Measurements from ENCODE around the gene ARL6IP4.

ARL6IP4 gene

DNA sequence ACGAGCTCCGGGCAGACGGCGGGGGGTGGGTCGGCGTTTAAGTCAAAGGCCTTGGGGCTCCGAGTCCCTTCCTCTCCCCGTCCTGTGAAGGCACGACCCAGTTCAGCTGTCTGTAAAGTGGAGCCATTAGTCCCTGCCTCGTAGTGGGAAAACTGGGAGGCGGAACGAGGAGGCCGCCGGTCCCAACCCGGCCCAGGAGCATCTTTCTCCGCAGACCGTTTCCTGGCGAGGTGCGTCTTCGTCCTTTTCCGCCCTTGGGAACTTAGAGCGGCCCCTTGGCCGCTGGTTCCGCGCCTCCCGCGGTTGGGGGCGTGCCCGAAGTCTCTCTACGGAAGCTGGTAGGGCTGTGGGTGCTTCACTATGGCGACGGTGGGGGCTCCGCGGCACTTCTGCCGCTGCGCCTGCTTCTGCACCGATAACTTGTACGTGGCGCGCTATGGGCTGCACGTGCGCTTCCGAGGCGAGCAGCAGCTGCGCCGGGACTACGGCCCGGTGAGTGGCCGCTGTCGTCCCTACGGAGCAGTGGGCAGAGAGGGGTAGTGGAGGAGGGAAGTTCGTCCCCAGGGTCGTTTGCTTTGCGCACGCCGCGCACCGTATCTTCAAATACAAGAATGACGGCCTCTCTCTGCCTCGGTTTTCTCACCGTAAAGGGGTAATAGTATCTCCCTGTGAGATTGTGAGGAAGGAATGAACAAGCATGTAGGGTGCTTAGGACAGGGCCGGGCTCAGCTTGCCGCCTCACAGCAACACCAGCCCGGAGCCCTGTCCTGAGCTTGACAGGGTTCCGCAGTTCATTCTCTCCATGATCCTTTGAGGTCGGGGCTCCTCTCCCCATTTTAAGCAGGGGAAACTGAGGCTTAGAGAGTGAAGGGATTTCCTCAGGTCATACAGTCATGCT is 5.3 kb upstream of the ARL6IP4 start, which contains the start of gene OGFOD2:
OGFOD2 (plus strand) TSS at position 353 of the 898 bp plus-strand sequence; CDS start at position 361, 8 bp downstream.
- TF ChIP-seq, protein P1, sequence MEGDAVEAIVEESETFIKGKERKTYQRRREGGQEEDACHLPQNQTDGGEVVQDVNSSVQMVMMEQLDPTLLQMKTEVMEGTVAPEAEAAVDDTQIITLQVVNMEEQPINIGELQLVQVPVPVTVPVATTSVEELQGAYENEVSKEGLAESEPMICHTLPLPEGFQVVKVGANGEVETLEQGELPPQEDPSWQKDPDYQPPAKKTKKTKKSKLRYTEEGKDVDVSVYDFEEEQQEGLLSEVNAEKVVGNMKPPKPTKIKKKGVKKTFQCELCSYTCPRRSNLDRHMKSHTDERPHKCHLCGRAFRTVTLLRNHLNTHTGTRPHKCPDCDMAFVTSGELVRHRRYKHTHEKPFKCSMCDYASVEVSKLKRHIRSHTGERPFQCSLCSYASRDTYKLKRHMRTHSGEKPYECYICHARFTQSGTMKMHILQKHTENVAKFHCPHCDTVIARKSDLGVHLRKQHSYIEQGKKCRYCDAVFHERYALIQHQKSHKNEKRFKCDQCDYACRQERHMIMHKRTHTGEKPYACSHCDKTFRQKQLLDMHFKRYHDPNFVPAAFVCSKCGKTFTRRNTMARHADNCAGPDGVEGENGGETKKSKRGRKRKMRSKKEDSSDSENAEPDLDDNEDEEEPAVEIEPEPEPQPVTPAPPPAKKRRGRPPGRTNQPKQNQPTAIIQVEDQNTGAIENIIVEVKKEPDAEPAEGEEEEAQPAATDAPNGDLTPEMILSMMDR (IDR thresholded peaks at IDR 0.05; ENCODE audit: low read depth, low read length), result no peak
- peak; percentile 92 for DNase-seq (ENCODE audit: low read depth in 2 of 2)
- peak within 1 kb of the TSS; percentile 89 to 97 for H3K4me3 ChIP-seq (replicated peaks in 1 of 2; ENCODE audit: low read depth in 2 of 2, low read length in 2 of 2)

DNA sequence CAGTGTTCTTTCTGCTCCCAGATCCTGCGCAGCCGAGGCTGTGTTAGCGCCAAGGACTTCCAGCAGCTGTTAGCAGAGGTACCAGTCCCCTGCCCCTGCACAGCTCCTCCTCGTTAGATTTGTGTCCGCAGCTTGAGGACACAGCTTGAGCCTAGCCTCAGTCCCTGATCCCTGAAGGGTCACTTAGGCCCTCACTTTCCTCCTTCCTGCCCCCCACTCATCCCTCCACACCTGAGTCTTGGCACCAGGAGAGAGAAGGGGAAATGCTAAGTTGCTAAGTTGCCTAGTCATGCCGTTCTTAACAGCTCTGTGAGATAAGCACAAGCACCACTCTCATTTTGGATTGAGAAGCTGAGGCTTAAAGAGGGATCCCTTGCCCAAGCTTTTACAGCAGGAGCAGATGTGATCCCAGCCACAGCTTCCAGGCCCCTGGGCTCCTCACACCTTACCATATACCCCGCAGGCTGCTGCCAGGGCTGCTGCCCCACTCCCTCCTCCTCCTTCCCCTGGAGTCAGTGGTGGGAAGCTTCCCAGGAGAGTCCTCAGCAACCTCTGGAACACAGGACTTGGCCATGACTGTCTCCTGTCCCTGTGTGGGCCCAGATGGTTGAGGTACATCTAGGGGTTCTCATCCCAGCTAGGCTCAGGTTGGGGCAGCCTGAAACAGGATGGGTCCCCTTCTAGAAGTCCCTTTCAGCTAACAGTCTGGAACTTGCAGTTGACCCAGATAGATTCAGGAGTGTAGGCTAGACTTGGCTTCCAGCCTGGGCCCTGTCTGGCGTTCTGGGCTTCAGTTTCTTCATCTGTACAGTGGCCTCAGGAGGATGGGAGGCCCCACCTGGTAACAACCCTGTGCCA is 4.5 kb upstream of the ARL6IP4 start:
- no peak for DNase-seq (ENCODE audit: low read depth in 2 of 2)
- TF ChIP-seq, protein P1 (IDR thresholded peaks at IDR 0.05; ENCODE audit: low read depth, low read length), result no peak
- peak overlapping the region; percentile 89 to 97 for H3K4me3 ChIP-seq (replicated peaks in 1 of 2; ENCODE audit: low read depth in 2 of 2, low read length in 2 of 2)

DNA sequence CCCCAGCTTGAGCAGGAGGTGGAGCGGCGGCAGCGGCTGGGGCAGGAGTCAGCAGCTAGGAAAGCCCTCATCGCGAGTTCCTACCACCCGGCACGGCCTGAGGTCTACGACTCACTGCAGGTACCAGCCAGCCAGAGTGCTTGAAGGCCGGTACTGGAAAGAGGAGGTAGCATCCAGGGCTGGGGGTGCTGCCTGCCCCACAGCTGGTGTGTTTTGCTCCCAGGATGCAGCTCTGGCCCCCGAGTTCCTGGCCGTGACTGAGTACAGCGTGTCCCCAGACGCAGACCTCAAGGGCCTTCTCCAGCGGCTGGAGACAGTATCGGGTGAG is 3.9 kb upstream of the ARL6IP4 start:
- TF ChIP-seq, protein P1 (IDR thresholded peaks at IDR 0.05; ENCODE audit: low read depth, low read length), result no peak
- no peak for DNase-seq (ENCODE audit: low read depth in 2 of 2)
- no peak overlapping the region for H3K4me3 ChIP-seq (replicated peaks in 1 of 2; ENCODE audit: low read depth in 2 of 2, low read length in 2 of 2)

DNA sequence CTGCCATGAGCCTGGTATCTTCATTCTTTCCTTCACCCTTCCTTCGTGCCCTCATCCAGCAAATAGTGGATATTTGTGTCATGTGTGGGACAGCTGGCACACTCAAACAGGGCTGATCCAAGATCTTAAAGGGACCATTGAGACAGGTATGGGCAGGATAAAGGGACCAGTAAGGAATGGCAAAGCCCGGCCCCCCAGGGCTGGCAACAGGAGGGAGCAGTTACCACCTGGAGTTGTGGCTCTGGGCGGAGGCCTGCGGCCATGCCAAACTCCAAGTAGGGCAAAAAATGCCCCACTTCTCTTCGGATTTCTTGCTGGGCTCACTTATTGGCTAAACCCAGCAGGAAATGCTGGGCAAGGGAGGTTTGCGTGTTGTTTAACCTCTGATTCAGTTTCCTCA is 3.3 kb upstream of the ARL6IP4 start:
- TF ChIP-seq, protein P1 (IDR thresholded peaks at IDR 0.05; ENCODE audit: low read depth, low read length), result no peak
- DNase-seq (ENCODE audit: low read depth in 2 of 2), result no peak
- H3K4me3 ChIP-seq (replicated peaks in 1 of 2; ENCODE audit: low read depth in 2 of 2, low read length in 2 of 2), result no peak overlapping the region

DNA sequence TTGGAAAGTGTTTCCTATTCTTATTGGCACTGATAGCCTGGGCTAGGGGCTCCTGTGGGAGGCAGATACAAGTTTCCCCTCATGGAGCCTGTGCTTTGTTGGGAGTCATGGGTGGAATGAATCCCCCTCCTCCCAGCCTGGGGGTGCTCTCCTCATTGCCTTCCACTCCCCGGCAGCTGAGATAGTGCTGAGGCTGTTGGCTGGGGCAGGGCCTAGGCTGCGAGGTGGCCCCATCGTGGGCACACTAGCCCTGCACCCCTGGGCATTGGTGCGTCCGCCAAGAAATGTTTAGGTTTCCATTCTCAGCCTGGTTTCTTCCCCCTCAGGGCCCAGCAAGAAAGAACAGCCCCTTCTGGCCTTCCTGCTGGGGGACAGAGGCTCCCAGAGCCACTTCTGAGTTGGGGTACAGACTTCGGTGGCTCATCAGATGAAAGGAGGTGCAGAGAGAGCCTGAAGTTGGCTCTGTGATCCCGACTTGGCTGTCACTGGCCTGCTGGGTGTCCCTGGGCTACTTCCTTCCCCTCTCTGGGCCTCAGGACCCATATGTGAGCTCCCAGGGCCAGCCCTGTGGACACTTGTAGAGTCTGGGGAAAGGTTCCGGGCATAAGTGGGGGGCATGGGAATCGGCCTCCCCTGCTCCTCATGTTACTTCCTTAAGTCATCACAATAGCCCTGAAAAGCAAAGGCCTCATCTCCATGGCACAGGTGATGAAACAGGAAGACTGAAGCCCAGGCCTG is 2.7 kb upstream of the ARL6IP4 start:
- no peak for DNase-seq (ENCODE audit: low read depth in 2 of 2)
- TF ChIP-seq, protein P1 (IDR thresholded peaks at IDR 0.05; ENCODE audit: low read depth, low read length), result no peak
- no peak overlapping the region for H3K4me3 ChIP-seq (replicated peaks in 1 of 2; ENCODE audit: low read depth in 2 of 2, low read length in 2 of 2)

DNA sequence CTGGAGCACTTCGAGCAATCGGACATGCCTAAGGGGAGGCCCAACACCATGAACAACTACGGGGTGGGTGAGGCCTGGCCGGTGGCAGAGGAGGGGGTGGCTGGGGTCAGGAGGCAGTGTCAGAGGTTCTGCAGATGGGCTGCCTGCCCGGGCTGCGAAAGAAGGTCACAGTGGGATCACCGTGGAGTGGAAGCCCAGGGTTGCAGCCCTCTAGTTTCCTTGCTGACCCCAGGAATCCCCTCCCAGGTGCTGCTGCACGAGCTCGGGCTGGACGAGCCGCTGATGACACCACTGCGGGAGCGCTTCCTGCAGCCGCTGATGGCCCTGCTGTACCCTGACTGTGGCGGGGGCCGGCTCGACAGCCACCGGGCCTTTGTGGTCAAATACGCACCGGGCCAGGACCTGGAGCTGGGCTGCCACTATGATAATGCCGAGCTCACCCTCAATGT is 1.9 kb upstream of the ARL6IP4 start:
- TF ChIP-seq, protein P1 (IDR thresholded peaks at IDR 0.05; ENCODE audit: low read depth, low read length), result no peak
- H3K4me3 ChIP-seq (replicated peaks in 1 of 2; ENCODE audit: low read depth in 2 of 2, low read length in 2 of 2), result no peak overlapping the region
- DNase-seq (ENCODE audit: low read depth in 2 of 2), result no peak
